Esophagus (tissue), 2 donors: Measurements from ENCODE around the gene A3GALT2. TPM values are rescaled to one million over a fixed set of nuclear protein-coding genes. Genes with fewer than 3 reads are reported as not detected.

ENCODE experiments used
- H3K27ac ChIP-seq, 2 donors: one replicate each; pipeline ENCODE4 v1.5.1; 2013; ENCODE audit warnings: low read depth in 2 of 2, mild to moderate bottlenecking in 2 of 2, inconsistent platforms in 1 of 2, low read length in 1 of 2, moderate library complexity in 1 of 2
- H3K27me3 ChIP-seq, 2 donors: one replicate each; pipeline ENCODE4 v1.6.1; 2013; ENCODE audit warnings: low read length in 2 of 2, control low read depth in 1 of 2, mild to moderate bottlenecking in 1 of 2; ENCODE audit not compliant: insufficient read depth in 2 of 2, control insufficient read depth in 1 of 2
- H3K36me3 ChIP-seq, 2 donors: one replicate each; pipeline ENCODE4 v1.6.1; 2013; ENCODE audit warnings: low read length in 1 of 2; ENCODE audit not compliant: control insufficient read depth in 2 of 2, insufficient read depth in 2 of 2
- H3K4me1 ChIP-seq, 2 donors: one replicate each; pipeline ENCODE4 v1.6.1; 2013; ENCODE audit warnings: low read length in 1 of 2; ENCODE audit not compliant: control insufficient read depth in 2 of 2, insufficient read depth in 2 of 2
- H3K4me3 ChIP-seq, 2 donors: one replicate each; pipeline ENCODE4 v1.5.1; 2013; ENCODE audit warnings: low read length in 2 of 2, mild to moderate bottlenecking in 2 of 2, low read depth in 1 of 2, moderate library complexity in 1 of 2
- H3K9me3 ChIP-seq, 2 donors: one replicate each; pipeline ENCODE4 v1.6.1; 2013; ENCODE audit warnings: mild to moderate bottlenecking in 2 of 2, low read depth in 1 of 2, low read length in 1 of 2, moderate library complexity in 1 of 2; ENCODE audit not compliant: control insufficient read depth in 2 of 2, insufficient read depth in 1 of 2
- WGBS, 2 donors: extraction: QIAGEN DNeasy Blood & Tissue Kit; methylation state at CpG; one replicate each; pipeline ENCODE4 v1.1.7; 2013; 5-methylcytosine and 5-hydroxymethylcytosine counted together
- polyA plus RNA-seq, 2 donors: library from polyadenylated mRNA; stranded (reverse); fragments of 200-250 nt; gene quantifications; one replicate each; pipeline ENCODE4 v1.2.3, GENCODE V29; 2013
- donor health status: healthy with polysubstance abuse.
- donor health status: Bipolar disorder and iron deficiency.

Gene A3GALT2
- polyA plus RNA-seq, 2 donors, result 0.04 TPM; not detected in 1

- H3K4me3 ChIP-seq, result peak overlapping the region in 1 of 2 donors; percentile 89
- WGBS, 2 donors, result 47 to 48% methylated on average over 3 of the region's 3 CpGs
Measured at GRCh38 chr1:33346533-33346926, 25.6 kb upstream of the A3GALT2 start.

GRCh38 chr1:33344896-33345560 is 24.1 kb upstream of the A3GALT2 start:
- H3K4me3 ChIP-seq, result no peak overlapping the region
- H3K9me3 ChIP-seq, result no peaks in the 10 kb centered on the region
- H3K4me1 ChIP-seq, result peaks cover 15 to 25% of the 10 kb centered on the region in 2 donors
- H3K27ac ChIP-seq, result peak overlapping the region; percentile 18 to 20
- peaks cover 0 to 2% of the 10 kb centered on the region in 2 donors for H3K36me3 ChIP-seq
- no peaks in the 10 kb centered on the region for H3K27me3 ChIP-seq
- WGBS, 2 donors, result 33 to 49% methylated on average over 2 of the region's 2 CpGs

More at GRCh38 chr1:33346533-33346926, 25.6 kb upstream of the A3GALT2 start:
- peak overlapping the region; percentile 77 to 96 for H3K27ac ChIP-seq
- H3K36me3 ChIP-seq, result peaks cover 0 to 2% of the 10 kb centered on the region in 2 donors
- no peaks in the 10 kb centered on the region for H3K9me3 ChIP-seq
- H3K27me3 ChIP-seq, result no peaks in the 10 kb centered on the region
- H3K4me1 ChIP-seq, result peaks cover 11 to 20% of the 10 kb centered on the region in 2 donors

- 51 to 59% methylated on average over 5 of the region's 5 CpGs for WGBS, 2 donors
- H3K4me1 ChIP-seq, result peaks cover 17 to 35% of the 10 kb centered on the region in 2 donors
- peak overlapping the region; percentile 29 to 47 for H3K27ac ChIP-seq
- peaks cover 0 to 2% of the 10 kb centered on the region in 2 donors for H3K36me3 ChIP-seq
- H3K27me3 ChIP-seq, result no peaks in the 10 kb centered on the region
- no peak overlapping the region for H3K4me3 ChIP-seq
- no peaks in the 10 kb centered on the region for H3K9me3 ChIP-seq
Measured at GRCh38 chr1:33343539-33343938, 22.6 kb upstream of the A3GALT2 start.

- Histone ChIP-seq H3K27ac (peak overlapping the region; percentile 68 to 70), H3K4me3 (peak overlapping the region in 1 of 2 donors; percentile 9)
Measured at GRCh38 chr1:33342041-33342723, 21.3 kb upstream of the A3GALT2 start.

GRCh38 chr1:33341190-33341589 is 20.3 kb upstream of the A3GALT2 start:
- Histone ChIP-seq H3K36me3 (no peaks in the 10 kb centered on the region), H3K27me3 (no peaks in the 10 kb centered on the region), H3K4me1 (peaks cover 16 to 32% of the 10 kb centered on the region in 2 donors), H3K27ac (peak overlapping the region; percentile 38 to 51), H3K9me3 (no peaks in the 10 kb centered on the region), H3K4me3 (no peak overlapping the region)
- WGBS, 2 donors, result 67 to 69% methylated on average over 6 of the region's 6 CpGs

More at GRCh38 chr1:33342041-33342723, 21.3 kb upstream of the A3GALT2 start:
- 16 to 27% methylated on average over 7 of the region's 7 CpGs for WGBS, 2 donors
- H3K4me1 ChIP-seq, result peaks cover 16 to 32% of the 10 kb centered on the region in 2 donors
- H3K27me3 ChIP-seq, result no peaks in the 10 kb centered on the region
- H3K9me3 ChIP-seq, result no peaks in the 10 kb centered on the region
- peaks cover 0 to 2% of the 10 kb centered on the region in 2 donors for H3K36me3 ChIP-seq

- Histone ChIP-seq H3K4me3 (no peak overlapping the region), H3K4me1 (peaks cover 13 to 32% of the 10 kb centered on the region in 2 donors), H3K27ac (peak overlapping the region; percentile 89 to 91), H3K36me3 (no peaks in the 10 kb centered on the region), H3K9me3 (no peaks in the 10 kb centered on the region), H3K27me3 (no peaks in the 10 kb centered on the region)
- WGBS, 2 donors, result 47 to 56% methylated on average over 2 of the region's 2 CpGs
Measured at GRCh38 chr1:33339413-33339812, 18.5 kb upstream of the A3GALT2 start.

- no peaks in the 10 kb centered on the region for H3K27me3 ChIP-seq
- no peak overlapping the region for H3K4me3 ChIP-seq
- peak overlapping the region; percentile 89 to 91 for H3K27ac ChIP-seq
- no peaks in the 10 kb centered on the region for H3K9me3 ChIP-seq
- H3K36me3 ChIP-seq, result no peaks in the 10 kb centered on the region
- WGBS, 2 donors, result 22 to 23% methylated on average over 14 of the region's 14 CpGs
- H3K4me1 ChIP-seq, result peaks cover 13 to 34% of the 10 kb centered on the region in 2 donors
Measured at GRCh38 chr1:33338440-33339211, 17.7 kb upstream of the A3GALT2 start.

GRCh38 chr1:33338048-33338439 is 17.1 kb upstream of the A3GALT2 start:
- no peaks in the 10 kb centered on the region for H3K36me3 ChIP-seq
- WGBS, 2 donors, result 22 to 27% methylated on average over 1 of the region's 1 CpG
- no peaks in the 10 kb centered on the region for H3K9me3 ChIP-seq
- no peaks in the 10 kb centered on the region for H3K27me3 ChIP-seq
- peaks cover 13 to 34% of the 10 kb centered on the region in 2 donors for H3K4me1 ChIP-seq
- H3K27ac ChIP-seq, result peak overlapping the region; percentile 89 to 91
- no peak overlapping the region for H3K4me3 ChIP-seq

- Histone ChIP-seq H3K27ac (peak overlapping the region; percentile 11 to 75), H3K36me3 (peaks cover 0 to 2% of the 10 kb centered on the region in 2 donors), H3K9me3 (no peaks in the 10 kb centered on the region), H3K27me3 (no peaks in the 10 kb centered on the region), H3K4me1 (peaks cover 12 to 30% of the 10 kb centered on the region in 2 donors), H3K4me3 (no peak overlapping the region)
- 83 to 86% methylated on average over 6 of the region's 6 CpGs for WGBS, 2 donors
Measured at GRCh38 chr1:33337441-33337840, 16.5 kb upstream of the A3GALT2 start.
